Liver (tissue), 3 donors: ENCODE measurements around the gene ANXA11.
"Not testable (repeated sequence)": the region's sequence is repeated elsewhere in the genome, so short reads cannot be mapped to it uniquely, and the experiment has no call there.

ENCODE experiments used
- CTCF ChIP-seq: fragments of 150-350 bp; IDR thresholded peaks from 2 replicates; pipeline ENCODE4 v1.5.1; 2017; ENCODE audit warnings: improper control_type of control experiment, low read depth, low read length; ENCODE audit not compliant: missing input control
- EGR1 ChIP-seq, 2 donors: IDR thresholded peaks; 2 replicates each; pipeline ENCODE4 v1.6.1; 2016 to 2018; ENCODE audit warnings: antibody characterized with exemption in 2 of 2, low read depth in 2 of 2
- FOXA1 ChIP-seq: IDR thresholded peaks from 2 replicates; pipeline ENCODE4 v1.6.1; 2016; ENCODE audit warnings: antibody characterized with exemption
- GABPA ChIP-seq, 2 donors: IDR thresholded peaks in 1 of 2; conservative IDR thresholded peaks in 1 of 2; 2 replicates each; pipeline ENCODE4 v1.6.1; 2016; ENCODE audit warnings: antibody characterized with exemption in 2 of 2, mild to moderate bottlenecking in 1 of 2, moderate library complexity in 1 of 2
- RAD21 ChIP-seq, 2 donors: IDR thresholded peaks; 2 replicates each; pipeline ENCODE4 v1.6.1; 2016; ENCODE audit warnings: antibody characterized with exemption in 2 of 2, mild to moderate bottlenecking in 2 of 2
- REST ChIP-seq: IDR thresholded peaks from 2 replicates; pipeline ENCODE4 v1.6.1; 2016; ENCODE audit warnings: antibody characterized with exemption, mild to moderate bottlenecking
- RXRA ChIP-seq, 2 donors: IDR thresholded peaks; 2 replicates each; pipeline ENCODE4 v1.6.1; 2017 to 2018; ENCODE audit warnings: antibody characterized with exemption in 2 of 2, mild to moderate bottlenecking in 1 of 2
- SP1 ChIP-seq: IDR thresholded peaks from 2 replicates; pipeline ENCODE4 v1.6.1; 2018; ENCODE audit warnings: antibody characterized with exemption, mild to moderate bottlenecking
- TAF1 ChIP-seq: conservative IDR thresholded peaks from 2 replicates; pipeline ENCODE4 v1.6.1; 2016; ENCODE audit warnings: antibody characterized with exemption, mild to moderate bottlenecking
- YY1 ChIP-seq: IDR thresholded peaks from 2 replicates; pipeline ENCODE4 v1.6.1; 2016; ENCODE audit warnings: antibody characterized with exemption, mild to moderate bottlenecking
- ZBTB33 ChIP-seq: IDR thresholded peaks from 2 replicates; pipeline ENCODE4 v1.6.1; 2016; ENCODE audit warnings: antibody characterized with exemption
- TF ChIP-seq, protein P1 (sequence below): IDR thresholded peaks from 2 replicates; pipeline ENCODE4 v1.6.1; 2016; ENCODE audit warnings: antibody characterized with exemption
- donor health status: healthy.
- donor health status: healthy.

- TF ChIP-seq RAD21 (IDR thresholded peaks at IDR 0.05); CTCF; ZBTB33; FOXA1; YY1; EGR1 (IDR thresholded peaks at IDR 0.05; ENCODE audit: low read depth in 2 of 2); RXRA (IDR thresholded peaks at IDR 0.05); TAF1; REST; GABPA (IDR thresholded peaks at IDR 0.05 in 1 of 2, conservative IDR thresholded peaks at IDR 0.05 in 1 of 2); SP1: not testable (repeated sequence)
- TF ChIP-seq, protein P1, sequence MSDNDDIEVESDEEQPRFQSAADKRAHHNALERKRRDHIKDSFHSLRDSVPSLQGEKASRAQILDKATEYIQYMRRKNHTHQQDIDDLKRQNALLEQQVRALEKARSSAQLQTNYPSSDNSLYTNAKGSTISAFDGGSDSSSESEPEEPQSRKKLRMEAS = not testable (repeated sequence)
These were observed 49.4 kb upstream of the ANXA11 start for GRCh38 chr10:80254726-80255125.
